ENCODE results near the gene SLC4A2. TPM values are rescaled to one million over a fixed set of nuclear protein-coding genes. Genes with fewer than 3 reads are reported as not detected.

Gene SLC4A2
- total and polyA plus RNA-seq, 2 of the 8 experiments (the other 6 are each of a cell fraction or from before 2014, with no cell fraction given), result 72.6 to 147 TPM

DNA sequence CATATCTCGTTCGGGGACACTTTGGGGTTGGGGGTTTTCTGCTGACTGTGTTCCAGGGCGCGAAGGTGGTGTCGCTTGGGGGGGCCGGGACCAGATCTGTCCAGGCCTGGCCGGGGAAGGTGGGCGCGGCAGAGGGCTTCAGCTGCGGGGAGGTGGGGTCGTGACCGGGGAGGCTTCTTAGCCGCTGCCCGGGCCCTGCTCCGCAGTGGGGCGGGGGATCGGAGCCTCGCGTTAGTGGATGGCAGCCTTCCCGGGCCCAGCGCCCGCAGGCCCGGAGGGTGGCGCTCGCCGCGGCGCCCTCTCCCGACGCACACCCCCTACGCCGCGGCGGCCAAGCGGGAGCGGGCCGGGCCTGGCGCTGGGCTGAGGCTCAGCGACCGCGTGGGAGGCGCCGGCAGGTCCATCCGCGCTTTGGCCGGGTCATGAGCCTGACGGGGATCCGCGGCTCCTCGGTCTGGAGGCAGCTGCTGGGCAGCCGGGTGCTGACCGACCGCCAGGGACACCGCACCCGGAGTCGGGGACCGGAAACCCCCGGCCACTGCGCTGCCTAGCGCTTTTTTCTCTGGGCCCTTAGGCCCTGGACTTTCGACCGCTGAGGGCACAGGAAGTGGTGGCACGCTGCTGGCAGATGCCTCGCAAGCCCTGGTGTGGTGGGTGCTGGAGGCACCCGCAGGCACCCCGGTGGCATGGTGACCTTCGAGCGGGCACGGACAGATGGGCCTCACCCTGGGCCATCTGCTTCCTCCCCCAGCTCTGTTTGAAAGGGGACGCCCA lies 28.0 kb downstream of the SLC4A2 start (continued):
- TF ChIP-seq HDAC6 (IDR thresholded peaks at IDR 0.05; ENCODE audit: low read depth, low read length) (no peak), CTBP2 (IDR thresholded peaks at IDR 0.05; ENCODE audit: borderline replicate concordance, insufficient read depth, insufficient read length, low read length) (no peak), ASH2L (IDR thresholded peaks at IDR 0.05; ENCODE audit: low read length) (no peak), SAP30 (IDR thresholded peaks at IDR 0.05; ENCODE audit: insufficient read depth, insufficient replicate concordance, low read length) (no peak), SP1 (IDR thresholded peaks at IDR 0.05; ENCODE audit: low read depth, low read length) (no peak), RFX5 (IDR thresholded peaks at IDR 0.05; ENCODE audit: borderline replicate concordance, low read depth, low read length) (no peak), NRF1 (IDR thresholded peaks at IDR 0.05; ENCODE audit: low read depth, low read length) (no peak), CBX5 (IDR thresholded peaks at IDR 0.05; ENCODE audit: low read depth, low read length) (no peak), YY1 (IDR thresholded peaks at IDR 0.05; ENCODE audit: low read depth, low read length) (no peak)
- TF ChIP-seq, protein P1, sequence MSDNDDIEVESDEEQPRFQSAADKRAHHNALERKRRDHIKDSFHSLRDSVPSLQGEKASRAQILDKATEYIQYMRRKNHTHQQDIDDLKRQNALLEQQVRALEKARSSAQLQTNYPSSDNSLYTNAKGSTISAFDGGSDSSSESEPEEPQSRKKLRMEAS (IDR thresholded peaks at IDR 0.05), result no peak

Measured in H1 (cell line).